Ishikawa (cell line): Measurements from ENCODE around the gene LRBA.

Experiments
- CEBPB ChIP-seq: IDR thresholded peaks from 2 replicates; pipeline ENCODE4 v1.6.1; 2012
- CREB1 ChIP-seq: IDR thresholded peaks from 2 replicates; pipeline ENCODE4 v1.6.1; 2012; ENCODE audit warnings: low read depth
- EGR1 ChIP-seq: IDR thresholded peaks from 2 replicates; pipeline ENCODE4 v1.6.1; 2012
- EP300 ChIP-seq: IDR thresholded peaks from 2 replicates; pipeline ENCODE4 v1.6.1; 2012; ENCODE audit warnings: borderline replicate concordance
- FOXM1 ChIP-seq: IDR thresholded peaks from 2 replicates; pipeline ENCODE4 v1.6.1; 2012; ENCODE audit warnings: low read depth, borderline replicate concordance
- NFIC ChIP-seq: IDR thresholded peaks from 2 replicates; pipeline ENCODE4 v1.6.1; 2012
- RAD21 ChIP-seq: IDR thresholded peaks from 2 replicates; pipeline ENCODE4 v1.6.1; 2012; ENCODE audit warnings: low read depth
- TAF1 ChIP-seq: IDR thresholded peaks from 2 replicates; pipeline ENCODE4 v1.6.1; 2012; ENCODE audit warnings: low read depth, mild to moderate bottlenecking
- TCF12 ChIP-seq: IDR thresholded peaks from 2 replicates; pipeline ENCODE4 v1.6.1; 2012; ENCODE audit warnings: low read depth
- TEAD4 ChIP-seq: IDR thresholded peaks from 2 replicates; pipeline ENCODE4 v1.6.1; 2012
- YY1 ChIP-seq: IDR thresholded peaks from 2 replicates; pipeline ENCODE4 v1.6.1; 2012; ENCODE audit warnings: low read depth
- ZBTB7A ChIP-seq: IDR thresholded peaks from 2 replicates; pipeline ENCODE4 v1.6.1; 2012; ENCODE audit warnings: low read depth
- TF ChIP-seq, protein P1 (sequence below): IDR thresholded peaks from 2 replicates; pipeline ENCODE4 v1.6.1; 2012
- TF ChIP-seq, protein P2 (sequence below): IDR thresholded peaks from 2 replicates; pipeline ENCODE4 v1.6.1; 2012
- TF ChIP-seq, protein P3 (sequence below): IDR thresholded peaks from 2 replicates; pipeline ENCODE4 v1.6.1; 2012; ENCODE audit warnings: low read depth, mild to moderate bottlenecking

Gene LRBA

DNA sequence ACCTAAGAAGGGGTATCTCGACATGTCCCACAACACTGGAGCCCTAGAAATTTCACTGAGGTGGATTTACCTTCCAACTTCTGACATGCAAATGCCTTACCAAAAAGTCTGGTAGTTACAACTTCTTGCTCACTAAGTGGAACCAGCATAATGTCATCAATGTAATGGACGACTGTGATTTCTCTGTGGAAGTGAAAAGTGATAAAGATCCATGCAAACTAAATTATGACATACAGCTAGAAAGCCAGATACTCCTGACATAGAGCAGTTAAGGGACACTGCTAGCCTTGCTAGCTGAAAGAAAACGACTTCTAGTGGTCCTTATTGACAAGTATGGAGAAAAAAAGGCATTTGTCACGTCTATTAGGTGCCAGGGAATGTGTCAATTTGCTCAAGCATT, 242.1 kb downstream of the LRBA start:
- TF ChIP-seq TAF1 (no peak), EGR1 (no peak), TCF12 (no peak), RAD21 (no peak), NFIC (no peak), TEAD4 (no peak), EP300 (no peak), YY1 (no peak), CEBPB (no peak), FOXM1 (no peak), ZBTB7A (no peak), CREB1 (no peak)
- TF ChIP-seq, protein P1, sequence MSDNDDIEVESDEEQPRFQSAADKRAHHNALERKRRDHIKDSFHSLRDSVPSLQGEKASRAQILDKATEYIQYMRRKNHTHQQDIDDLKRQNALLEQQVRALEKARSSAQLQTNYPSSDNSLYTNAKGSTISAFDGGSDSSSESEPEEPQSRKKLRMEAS, result no peak
- TF ChIP-seq, protein P2, sequence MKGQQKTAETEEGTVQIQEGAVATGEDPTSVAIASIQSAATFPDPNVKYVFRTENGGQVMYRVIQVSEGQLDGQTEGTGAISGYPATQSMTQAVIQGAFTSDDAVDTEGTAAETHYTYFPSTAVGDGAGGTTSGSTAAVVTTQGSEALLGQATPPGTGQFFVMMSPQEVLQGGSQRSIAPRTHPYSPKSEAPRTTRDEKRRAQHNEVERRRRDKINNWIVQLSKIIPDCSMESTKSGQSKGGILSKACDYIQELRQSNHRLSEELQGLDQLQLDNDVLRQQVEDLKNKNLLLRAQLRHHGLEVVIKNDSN, result no peak
- TF ChIP-seq, protein P3, sequence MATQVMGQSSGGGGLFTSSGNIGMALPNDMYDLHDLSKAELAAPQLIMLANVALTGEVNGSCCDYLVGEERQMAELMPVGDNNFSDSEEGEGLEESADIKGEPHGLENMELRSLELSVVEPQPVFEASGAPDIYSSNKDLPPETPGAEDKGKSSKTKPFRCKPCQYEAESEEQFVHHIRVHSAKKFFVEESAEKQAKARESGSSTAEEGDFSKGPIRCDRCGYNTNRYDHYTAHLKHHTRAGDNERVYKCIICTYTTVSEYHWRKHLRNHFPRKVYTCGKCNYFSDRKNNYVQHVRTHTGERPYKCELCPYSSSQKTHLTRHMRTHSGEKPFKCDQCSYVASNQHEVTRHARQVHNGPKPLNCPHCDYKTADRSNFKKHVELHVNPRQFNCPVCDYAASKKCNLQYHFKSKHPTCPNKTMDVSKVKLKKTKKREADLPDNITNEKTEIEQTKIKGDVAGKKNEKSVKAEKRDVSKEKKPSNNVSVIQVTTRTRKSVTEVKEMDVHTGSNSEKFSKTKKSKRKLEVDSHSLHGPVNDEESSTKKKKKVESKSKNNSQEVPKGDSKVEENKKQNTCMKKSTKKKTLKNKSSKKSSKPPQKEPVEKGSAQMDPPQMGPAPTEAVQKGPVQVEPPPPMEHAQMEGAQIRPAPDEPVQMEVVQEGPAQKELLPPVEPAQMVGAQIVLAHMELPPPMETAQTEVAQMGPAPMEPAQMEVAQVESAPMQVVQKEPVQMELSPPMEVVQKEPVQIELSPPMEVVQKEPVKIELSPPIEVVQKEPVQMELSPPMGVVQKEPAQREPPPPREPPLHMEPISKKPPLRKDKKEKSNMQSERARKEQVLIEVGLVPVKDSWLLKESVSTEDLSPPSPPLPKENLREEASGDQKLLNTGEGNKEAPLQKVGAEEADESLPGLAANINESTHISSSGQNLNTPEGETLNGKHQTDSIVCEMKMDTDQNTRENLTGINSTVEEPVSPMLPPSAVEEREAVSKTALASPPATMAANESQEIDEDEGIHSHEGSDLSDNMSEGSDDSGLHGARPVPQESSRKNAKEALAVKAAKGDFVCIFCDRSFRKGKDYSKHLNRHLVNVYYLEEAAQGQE, result no peak

DNA sequence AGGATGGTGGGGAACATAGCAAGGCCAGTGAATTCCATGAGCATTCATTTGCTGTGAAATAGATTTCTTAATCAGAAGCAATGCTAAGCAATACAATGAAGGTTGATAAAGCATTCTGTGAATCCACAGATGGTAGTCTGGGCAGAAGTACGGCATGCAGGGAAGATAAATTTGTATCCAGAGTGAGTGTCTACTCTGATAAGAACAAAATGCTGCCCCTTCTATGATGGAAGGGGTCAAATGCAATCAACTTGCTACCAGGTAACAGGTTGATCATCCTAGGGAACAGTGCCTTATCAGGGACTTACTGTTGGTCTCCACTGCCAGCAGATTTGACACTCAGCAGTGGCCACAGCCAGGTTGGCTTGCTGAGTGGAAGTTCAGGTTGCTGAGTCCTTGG, 243.7 kb downstream of the LRBA start:
- TF ChIP-seq TCF12 (no peak), YY1 (no peak), ZBTB7A (no peak), RAD21 (no peak), TAF1 (no peak), FOXM1 (no peak), TEAD4 (no peak)
- TF ChIP-seq, protein P3, result no peak
- TF ChIP-seq, protein P2, result no peak
- TF ChIP-seq, protein P1, result no peak

DNA sequence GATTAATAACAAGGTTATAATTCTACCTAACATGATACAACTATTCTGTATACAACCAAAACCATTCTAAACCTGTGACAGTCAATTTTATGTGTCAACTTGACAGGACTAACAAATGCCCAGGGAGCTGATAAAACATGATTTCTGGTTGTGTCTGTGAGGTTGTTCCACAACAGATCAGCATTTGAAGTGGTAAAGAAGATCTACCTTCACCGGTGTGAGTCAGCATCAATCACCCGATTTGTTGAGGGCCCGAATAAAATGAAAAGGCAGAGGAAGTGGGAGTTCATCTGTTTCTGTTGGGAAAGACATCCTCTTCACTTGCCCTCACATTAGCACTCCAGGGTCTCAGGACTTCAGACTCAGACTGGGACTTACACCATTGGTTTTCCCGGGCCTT, 245.2 kb downstream of the LRBA start:
- no peak for TF ChIP-seq ZBTB7A
- no peak for TF ChIP-seq EGR1
- no peak for TF ChIP-seq CREB1
- no peak for TF ChIP-seq NFIC
- TF ChIP-seq FOXM1, result no peak
- no peak for TF ChIP-seq TCF12
- TF ChIP-seq CEBPB, result no peak
- TF ChIP-seq TAF1, result no peak
- TF ChIP-seq YY1, result no peak
- no peak for TF ChIP-seq EP300
- TF ChIP-seq, protein P3, result no peak

DNA sequence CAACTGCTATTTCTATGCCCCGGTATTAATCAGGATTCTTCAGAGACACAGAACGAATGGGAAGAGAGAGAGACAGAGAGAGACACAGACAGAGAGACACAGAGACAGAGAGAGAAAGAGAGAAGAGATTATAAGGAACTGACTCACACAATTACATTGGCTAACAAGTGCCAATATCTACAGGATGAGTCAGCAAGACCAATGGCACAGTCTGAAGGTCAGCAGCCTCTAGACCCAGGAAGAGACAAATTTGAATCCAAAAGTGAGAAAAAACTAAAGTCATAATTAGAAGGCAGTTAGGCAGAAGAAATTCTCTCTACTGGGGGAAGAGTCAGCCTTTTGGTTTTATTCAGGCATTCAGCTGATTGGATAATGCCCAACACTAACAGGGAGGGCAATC, 245.8 kb downstream of the LRBA start:
- TF ChIP-seq TAF1 (no peak), ZBTB7A (no peak), TCF12 (no peak), CREB1 (no peak), RAD21 (no peak), FOXM1 (no peak), EP300 (no peak), TEAD4 (no peak), CEBPB (no peak), YY1 (no peak), EGR1 (no peak), NFIC (no peak)
- TF ChIP-seq, protein P3, result no peak
- TF ChIP-seq, protein P1, result no peak
- TF ChIP-seq, protein P2, result no peak
